NB4 (cell line): ENCODE results near the gene CALM1.

ENCODE experiments used
- POLR2A ChIP-seq: IDR thresholded peaks from 2 replicates; pipeline ENCODE4 v1.6.1; 2011; ENCODE audit warnings: mild to moderate bottlenecking; ENCODE audit not compliant: insufficient read length; ENCODE audit errors: extremely low read depth
- TF ChIP-seq, protein P1 (sequence below): IDR thresholded peaks from 2 replicates; pipeline ENCODE4 v1.6.1; 2011; ENCODE audit warnings: low read depth, low read length

DNA sequence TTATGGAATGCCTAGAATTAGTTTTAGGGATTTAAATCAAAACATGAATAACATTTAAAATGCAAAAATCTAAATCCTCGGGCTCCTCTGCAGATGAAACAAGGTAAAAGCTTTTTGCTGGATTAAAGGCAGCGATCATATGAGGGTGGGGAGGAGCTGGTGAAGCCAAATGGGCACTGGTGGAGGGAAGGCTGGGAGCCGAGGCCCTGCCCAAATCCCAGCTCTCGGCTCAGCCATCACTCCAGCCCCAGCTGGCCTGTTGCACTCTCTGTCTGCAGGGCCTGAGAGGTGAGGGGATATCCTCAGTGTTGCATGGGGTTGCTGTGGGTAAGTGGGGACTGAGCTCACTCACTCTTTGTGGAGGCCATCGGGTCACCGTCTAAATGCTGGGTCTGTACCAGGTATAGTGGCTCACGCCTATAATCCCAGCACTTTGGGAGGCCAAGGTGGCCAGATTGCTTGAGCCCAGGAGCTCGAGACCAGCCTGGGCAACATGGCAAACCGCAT lies 28.6 kb downstream of the CALM1 start:
- TF ChIP-seq, protein P1, sequence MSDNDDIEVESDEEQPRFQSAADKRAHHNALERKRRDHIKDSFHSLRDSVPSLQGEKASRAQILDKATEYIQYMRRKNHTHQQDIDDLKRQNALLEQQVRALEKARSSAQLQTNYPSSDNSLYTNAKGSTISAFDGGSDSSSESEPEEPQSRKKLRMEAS, result no peak
- no peak for TF ChIP-seq POLR2A
